ENCODE measurements around the gene SGTA.

Gene SGTA

GRCh38 chr19:2768365-2769132 lies 14.5 kb downstream of the SGTA start:
- no peak for DNase-seq

GRCh38 chr19:2767688-2768087 lies 15.4 kb downstream of the SGTA start:
- no peak for DNase-seq

GRCh38 chr19:2766594-2767372 lies 16.3 kb downstream of the SGTA start:
- DNase-seq: no peak

GRCh38 chr19:2765376-2765775 lies 17.7 kb downstream of the SGTA start:
- no peak for DNase-seq

GRCh38 chr19:2764945-2765344 lies 18.1 kb downstream of the SGTA start:
- no peak for DNase-seq

GRCh38 chr19:2763687-2764086 lies 19.4 kb downstream of the SGTA start:
- DNase-seq: no peak

GRCh38 chr19:2762783-2763496 lies 20.1 kb downstream of the SGTA start:
- DNase-seq: no peak

- no peak for DNase-seq
Measured at GRCh38 chr19:2761876-2762782, 20.9 kb downstream of the SGTA start.

- no peak for DNase-seq
Measured at GRCh38 chr19:2761309-2761677, 21.8 kb downstream of the SGTA start.

GRCh38 chr19:2759965-2760364 lies 23.1 kb downstream of the SGTA start:
- no peak for DNase-seq

GRCh38 chr19:2759362-2759761 lies 23.7 kb downstream of the SGTA start:
- DNase-seq: no peak

- no peak for DNase-seq
Measured at GRCh38 chr19:2758601-2759313, 24.3 kb downstream of the SGTA start.

GRCh38 chr19:2756921-2757881 lies 25.9 kb downstream of the SGTA start:
- no peak for DNase-seq

- no peak for DNase-seq
Measured at GRCh38 chr19:2756477-2756876, 26.6 kb downstream of the SGTA start.

- DNase-seq: no peak
Measured at GRCh38 chr19:2755811-2756210, 27.3 kb downstream of the SGTA start.

GRCh38 chr19:2755448-2755705 lies 27.7 kb downstream of the SGTA start:
- no peak for DNase-seq

- no peak for DNase-seq
Measured at GRCh38 chr19:2754659-2755447, 28.2 kb downstream of the SGTA start.

- no peak for DNase-seq
Measured at GRCh38 chr19:2751438-2751830, 31.6 kb downstream of the SGTA start.

- no peak for DNase-seq
Measured at GRCh38 chr19:2750808-2751437, 32.1 kb downstream of the SGTA start.

- DNase-seq: no peak
Measured at GRCh38 chr19:2747349-2747748, 35.7 kb downstream of the SGTA start.

Measured in NCI-H1105 treated with DMSO at 0.1 percent for 48 hours (cell line).